ENCODE measurements around the gene PDZRN3. TPM values are rescaled to one million over a fixed set of nuclear protein-coding genes. Genes with fewer than 3 reads are reported as not detected.

Gene PDZRN3
- total and polyA plus RNA-seq, 2 of the 13 experiments (the other 11 are each of a cell fraction or from before 2014, with no cell fraction given), result not detected

DNA sequence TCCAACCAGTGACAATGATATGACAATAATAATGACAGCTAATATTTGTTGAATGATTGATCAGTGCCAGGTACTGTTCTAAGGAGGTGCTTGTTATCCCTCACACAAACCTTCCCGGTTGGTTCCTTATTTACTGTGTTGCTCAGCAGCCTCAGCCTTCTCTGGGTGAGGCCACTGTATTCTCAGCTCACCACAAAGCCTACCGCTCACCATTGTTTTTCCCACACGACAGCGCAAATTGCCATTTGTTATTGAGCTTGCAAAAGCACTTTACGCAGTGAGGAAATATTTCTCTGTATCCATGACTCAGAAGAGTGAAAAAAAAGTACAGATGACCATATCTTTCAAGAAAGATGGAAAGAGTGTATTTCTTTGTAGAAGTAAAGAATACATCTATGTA, 49.5 kb upstream of the PDZRN3 start:
- Histone ChIP-seq H4K20me1 (ENCODE audit: insufficient read depth, low read length) (no peaks in the 10 kb centered on the region), H3K4me1 (ENCODE audit: insufficient read depth, low read length) (no peaks in the 10 kb centered on the region), H3K4me3 (replicated peaks in 1 of 3; ENCODE audit: insufficient read depth in 1 of 3, low read depth in 2 of 3, low read length in 3 of 3) (no peak overlapping the region), H3K4me2 (ENCODE audit: low read depth, low read length) (no peak overlapping the region), H3K79me2 (ENCODE audit: insufficient read depth, low read length) (no peaks in the 10 kb centered on the region), H3K36me3 (replicated peaks in 1 of 2; ENCODE audit: control insufficient read depth in 1 of 2, insufficient read depth in 2 of 2, low read length in 2 of 2) (no peaks in the 10 kb centered on the region), H3K27ac (ENCODE audit: extremely low read length, insufficient read depth, low read length) (no peak overlapping the region), H3K27me3 (ENCODE audit: control insufficient read depth in 1 of 2, insufficient read depth in 2 of 2, low read length in 2 of 2) (no peaks in the 10 kb centered on the region), H3K9me3 (ENCODE audit: low read length) (no peaks in the 10 kb centered on the region), H3K9ac (ENCODE audit: insufficient read depth, low read depth, low read length) (no peak overlapping the region), H2AFZ (ENCODE audit: low read length) (no peak overlapping the region)
- POLR2A ChIA-PET, result no interaction called here
- intact Hi-C loops (cut with micrococcal nuclease; ENCODE audit: unreplicated experiment) (no loop called here), in situ Hi-C loops (cut with HindIII; ENCODE audit: extremely low pct_ligation_motif_present, low pct_unique_long_range_greater_than_20kb) (no loop called here)
- DNase-seq (ENCODE audit: low spot score) (no peak), ATAC-seq (no peak), FAIRE-seq (no peak)
- WGBS (ENCODE audit: low lambda C conversion rate), result 54% methylated on average over 5 of the region's 5 CpGs
- CTCF ChIA-PET (ENCODE audit: low intra/inter-chr PET ratio, low total read pairs), result no interaction called here
- TF ChIP-seq NFIB (CRISPR knock-in tag; IDR thresholded peaks at IDR 0.05; ENCODE audit: borderline replicate concordance) (no peak), ZNF382 (CRISPR knock-in tag; IDR thresholded peaks at IDR 0.05; ENCODE audit: borderline replicate concordance) (no peak), SRY (CRISPR knock-in tag; IDR thresholded peaks at IDR 0.05) (no peak), GTF2F1 (IDR thresholded peaks at IDR 0.05; ENCODE audit: low read length) (no peak), SALL1 (CRISPR knock-in tag; IDR thresholded peaks at IDR 0.05) (no peak), PCBP2 (optimal IDR thresholded peaks at IDR 0.05; ENCODE audit: low read depth, low read length, poor library complexity, severe bottlenecking) (no peak)
- TF ChIP-seq, protein P1, sequence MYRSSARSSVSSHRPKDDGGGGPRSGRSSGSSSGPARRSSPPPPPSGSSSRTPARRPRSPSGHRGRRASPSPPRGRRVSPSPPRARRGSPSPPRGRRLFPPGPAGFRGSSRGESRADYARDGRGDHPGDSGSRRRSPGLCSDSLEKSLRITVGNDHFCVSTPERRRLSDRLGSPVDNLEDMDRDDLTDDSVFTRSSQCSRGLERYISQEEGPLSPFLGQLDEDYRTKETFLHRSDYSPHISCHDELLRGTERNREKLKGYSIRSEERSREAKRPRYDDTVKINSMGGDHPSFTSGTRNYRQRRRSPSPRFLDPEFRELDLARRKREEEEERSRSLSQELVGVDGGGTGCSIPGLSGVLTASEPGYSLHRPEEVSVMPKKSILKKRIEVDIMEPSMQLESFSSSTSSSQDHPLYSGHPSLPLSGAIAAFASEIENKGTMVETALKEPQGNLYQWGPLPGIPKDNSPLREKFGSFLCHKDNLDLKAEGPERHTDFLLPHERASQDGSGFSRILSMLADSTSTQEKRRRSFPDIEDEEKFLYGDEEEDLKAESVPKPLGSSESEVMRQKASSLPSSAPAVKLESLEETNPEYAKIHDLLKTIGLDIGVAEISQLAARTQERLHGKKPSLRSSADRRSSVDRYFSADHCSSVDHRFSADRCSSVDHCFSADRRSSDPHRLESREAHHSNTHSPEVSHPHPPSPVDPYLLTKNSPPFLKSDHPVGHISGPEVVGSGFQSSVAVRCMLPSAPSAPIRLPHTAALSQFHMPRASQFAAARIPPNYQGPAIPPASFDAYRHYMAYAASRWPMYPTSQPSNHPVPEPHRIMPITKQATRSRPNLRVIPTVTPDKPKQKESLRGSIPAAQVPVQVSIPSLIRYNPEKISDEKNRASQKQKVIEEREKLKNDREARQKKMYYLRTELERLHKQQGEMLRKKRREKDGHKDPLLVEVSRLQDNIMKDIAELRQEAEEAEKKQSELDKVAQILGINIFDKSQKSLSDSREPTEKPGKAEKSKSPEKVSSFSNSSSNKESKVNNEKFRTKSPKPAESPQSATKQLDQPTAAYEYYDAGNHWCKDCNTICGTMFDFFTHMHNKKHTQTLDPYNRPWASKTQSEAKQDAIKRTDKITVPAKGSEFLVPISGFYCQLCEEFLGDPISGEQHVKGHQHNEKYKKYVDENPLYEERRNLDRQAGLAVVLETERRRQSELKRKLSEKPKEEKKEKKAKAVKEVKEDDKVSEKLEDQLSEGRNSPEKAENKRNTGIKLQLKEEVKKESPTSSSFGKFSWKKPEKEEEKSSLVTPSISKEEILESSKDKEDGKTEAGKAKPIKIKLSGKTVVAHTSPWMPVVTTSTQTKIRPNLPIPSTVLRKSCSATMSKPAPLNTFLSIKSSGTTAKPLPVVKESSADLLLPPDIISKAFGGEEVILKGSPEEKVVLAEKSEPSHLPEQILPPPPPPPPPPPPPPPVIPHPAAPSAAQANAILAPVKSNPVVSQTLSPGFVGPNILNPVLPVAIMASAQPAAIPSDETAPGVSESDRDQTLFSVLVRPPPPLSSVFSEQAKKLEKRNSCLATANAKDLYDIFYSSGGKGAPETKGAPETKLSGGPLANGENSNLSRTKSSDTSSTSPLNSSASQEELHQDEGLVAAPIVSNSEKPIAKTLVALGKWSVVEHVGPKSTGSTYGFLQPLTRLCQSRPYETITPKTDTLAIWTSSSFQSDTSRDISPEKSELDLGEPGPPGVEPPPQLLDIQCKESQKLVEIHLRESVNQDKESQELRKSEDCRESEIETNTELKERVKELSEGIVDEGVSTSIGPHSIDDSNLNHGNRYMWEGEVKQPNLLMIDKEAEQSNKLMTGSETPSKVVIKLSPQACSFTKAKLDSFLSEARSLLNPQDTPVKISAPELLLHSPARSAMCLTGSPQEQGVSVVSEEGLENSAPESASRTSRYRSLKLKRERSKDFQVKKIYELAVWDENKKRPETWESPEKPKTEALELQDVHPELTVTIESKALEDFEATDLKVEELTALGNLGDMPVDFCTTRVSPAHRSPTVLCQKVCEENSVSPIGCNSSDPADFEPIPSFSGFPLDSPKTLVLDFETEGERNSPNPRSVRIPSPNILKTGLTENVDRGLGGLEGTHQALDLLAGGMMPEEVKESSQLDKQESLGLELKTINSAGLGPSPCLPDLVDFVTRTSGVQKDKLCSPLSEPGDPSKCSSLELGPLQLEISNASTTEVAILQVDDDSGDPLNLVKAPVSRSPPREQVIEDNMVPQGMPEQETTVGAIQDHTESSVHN (CRISPR knock-in tag; IDR thresholded peaks at IDR 0.05), result no peak
- TF ChIP-seq, protein P2, sequence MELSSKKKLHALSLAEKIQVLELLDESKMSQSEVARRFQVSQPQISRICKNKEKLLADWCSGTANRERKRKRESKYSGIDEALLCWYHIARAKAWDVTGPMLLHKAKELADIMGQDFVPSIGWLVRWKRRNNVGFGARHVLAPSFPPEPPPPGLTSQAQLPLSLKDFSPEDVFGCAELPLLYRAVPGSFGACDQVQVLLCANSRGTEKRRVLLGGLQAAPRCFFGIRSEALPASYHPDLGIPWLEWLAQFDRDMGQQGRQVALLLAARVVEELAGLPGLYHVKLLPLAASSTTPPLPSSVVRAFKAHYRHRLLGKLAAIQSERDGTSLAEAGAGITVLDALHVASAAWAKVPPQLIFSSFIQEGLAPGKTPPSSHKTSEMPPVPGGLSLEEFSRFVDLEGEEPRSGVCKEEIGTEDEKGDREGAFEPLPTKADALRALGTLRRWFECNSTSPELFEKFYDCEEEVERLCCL (CRISPR knock-in tag; IDR thresholded peaks at IDR 0.05; ENCODE audit: borderline replicate concordance), result no peak
- TF ChIP-seq, protein P3, sequence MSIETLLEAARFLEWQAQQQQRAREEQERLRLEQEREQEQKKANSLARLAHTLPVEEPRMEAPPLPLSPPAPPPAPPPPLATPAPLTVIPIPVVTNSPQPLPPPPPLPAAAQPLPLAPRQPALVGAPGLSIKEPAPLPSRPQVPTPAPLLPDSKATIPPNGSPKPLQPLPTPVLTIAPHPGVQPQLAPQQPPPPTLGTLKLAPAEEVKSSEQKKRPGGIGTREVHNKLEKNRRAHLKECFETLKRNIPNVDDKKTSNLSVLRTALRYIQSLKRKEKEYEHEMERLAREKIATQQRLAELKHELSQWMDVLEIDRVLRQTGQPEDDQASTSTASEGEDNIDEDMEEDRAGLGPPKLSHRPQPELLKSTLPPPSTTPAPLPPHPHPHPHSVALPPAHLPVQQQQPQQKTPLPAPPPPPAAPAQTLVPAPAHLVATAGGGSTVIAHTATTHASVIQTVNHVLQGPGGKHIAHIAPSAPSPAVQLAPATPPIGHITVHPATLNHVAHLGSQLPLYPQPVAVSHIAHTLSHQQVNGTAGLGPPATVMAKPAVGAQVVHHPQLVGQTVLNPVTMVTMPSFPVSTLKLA (IDR thresholded peaks at IDR 0.05), result no peak
- BruUV-seq (replicated peaks), result no TSS peak

All from HepG2 (cell line).